Prostate gland (tissue), 2 donors: ENCODE measurements around the gene CCL5.

Experiments used
- CTCF ChIP-seq, 4 experiments: fragments of 200-600 bp in 2 of 4; fragments of 450-650 bp in 2 of 4; sonication (generic) in 2 of 4; IDR thresholded peaks; 1 replicate in 3 of 4; 2 replicates in 1 of 4; pipeline ENCODE4 v1.5.1; 2016 to 2019; ENCODE audit warnings: antibody characterized with exemption in 4 of 4, mild to moderate bottlenecking in 2 of 4, moderate library complexity in 2 of 4
- POLR2A ChIP-seq: fragments of 450-650 bp; IDR thresholded peaks from one replicate; pipeline ENCODE4 v1.6.1; 2016; ENCODE audit warnings: antibody characterized with exemption, mild to moderate bottlenecking

DNA sequence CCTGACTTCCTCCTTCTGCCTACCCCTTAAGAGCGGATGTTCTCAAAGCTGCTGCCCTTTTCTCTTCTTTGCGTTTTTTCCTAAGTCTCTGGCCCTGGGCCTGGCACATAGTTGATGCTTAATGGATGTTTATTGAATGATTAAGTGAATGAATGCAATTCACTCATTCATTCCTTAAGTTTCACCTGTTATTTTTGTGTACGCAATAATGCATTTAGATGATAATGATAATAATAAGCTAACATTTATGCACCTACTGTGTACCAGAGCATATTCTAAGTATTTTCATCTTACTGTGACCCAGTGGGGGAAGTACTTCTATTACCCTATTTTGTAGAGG, 4.4 kb downstream of the CCL5 start:
- TF ChIP-seq CTCF (IDR thresholded peaks at IDR 0.05) (no peak), POLR2A (no peak)
